HG03460 (cell line): ENCODE results near the gene NAXD.
"Not testable (repeated sequence)": the region's sequence is repeated elsewhere in the genome, so short reads cannot be mapped to it uniquely, and the experiment has no call there.

ENCODE experiments used
- ATAC-seq: cut with Tn5 transposase; IDR thresholded peaks from one replicate; pipeline ENCODE4 v1.9.1; 2021; ENCODE audit not compliant: unreplicated experiment

Gene NAXD

DNA sequence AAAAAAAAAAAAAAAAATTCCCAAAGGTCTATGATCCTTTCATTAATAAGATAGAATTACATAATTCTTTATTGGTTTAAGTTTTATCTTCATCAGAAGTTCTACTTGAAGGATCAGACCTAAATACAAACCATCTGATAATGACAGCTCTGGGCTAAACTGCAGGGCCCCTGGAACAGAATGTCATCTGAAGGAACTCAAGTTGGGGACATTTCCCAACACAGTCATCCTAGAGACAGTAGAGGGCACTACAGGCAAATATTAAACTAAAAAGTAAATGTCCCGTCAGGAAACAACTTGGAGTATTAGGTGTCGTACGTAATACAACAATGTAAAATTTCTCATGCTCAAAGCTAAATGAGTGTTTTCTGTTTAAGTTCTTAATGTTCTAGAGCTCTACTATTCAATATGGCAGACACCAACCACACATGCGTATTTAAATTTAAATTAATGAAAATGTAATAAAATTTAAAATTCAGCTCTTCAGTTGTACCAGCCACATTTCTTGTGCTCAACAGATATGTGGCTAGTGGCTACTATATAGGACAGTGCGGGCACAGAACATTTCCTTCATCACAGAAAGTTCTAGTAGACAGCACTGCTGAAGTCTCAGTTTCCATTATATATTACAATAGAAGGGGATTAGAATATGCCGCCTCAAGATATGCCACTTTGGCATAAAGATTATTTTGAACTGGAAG, 21.8 kb upstream of the NAXD start:
- ATAC-seq: peak; percentile 75

GRCh38 chr13:110597041-110597689, 18.2 kb upstream of the NAXD start:
- ATAC-seq: no peak

GRCh38 chr13:110600261-110600819, 15.0 kb upstream of the NAXD start:
- ATAC-seq: no peak

DNA sequence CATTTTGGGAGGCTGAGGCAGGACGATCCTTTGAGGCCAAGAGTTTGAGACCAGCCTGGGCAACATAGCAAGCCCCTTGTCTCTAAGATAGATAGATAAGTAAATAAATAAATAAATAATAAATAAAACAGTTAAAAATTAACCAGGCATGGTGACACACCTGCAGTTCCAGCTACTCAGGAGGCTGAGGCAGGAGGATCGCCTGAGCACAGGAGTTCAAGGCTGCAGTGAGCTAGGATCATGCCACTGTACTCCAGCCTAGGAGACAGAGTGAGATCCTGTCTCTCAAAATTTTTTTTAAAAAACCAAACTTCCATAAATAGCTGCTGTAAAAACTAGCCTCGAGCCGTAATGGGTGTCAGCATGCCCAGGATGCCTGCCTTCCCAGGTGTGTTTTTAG, 14.4 kb upstream of the NAXD start:
- no peak for ATAC-seq

- no peak for ATAC-seq
These were observed 10.2 kb upstream of the NAXD start for GRCh38 chr13:110605132-110605531.

DNA sequence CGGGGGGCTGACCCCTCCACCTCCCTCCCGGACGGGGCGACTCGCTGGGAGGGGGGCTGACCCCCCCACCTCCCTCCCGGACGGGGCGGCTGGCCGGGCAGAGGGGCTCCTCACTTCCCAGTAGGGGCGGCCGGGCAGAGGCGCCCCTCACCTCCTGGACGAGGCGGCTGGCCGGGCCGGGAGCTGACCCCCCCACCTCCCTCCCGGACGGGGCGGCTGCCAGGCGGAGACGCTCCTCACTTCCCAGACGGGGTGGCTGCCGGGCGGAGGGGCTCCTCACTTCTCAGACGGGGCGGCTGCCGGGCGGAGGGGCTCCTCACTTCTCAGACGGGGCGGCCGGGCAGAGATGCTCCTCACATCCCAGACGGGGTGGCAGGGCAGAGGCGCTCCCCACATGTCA, 9.1 kb upstream of the NAXD start:
- ATAC-seq: not testable (repeated sequence)

DNA sequence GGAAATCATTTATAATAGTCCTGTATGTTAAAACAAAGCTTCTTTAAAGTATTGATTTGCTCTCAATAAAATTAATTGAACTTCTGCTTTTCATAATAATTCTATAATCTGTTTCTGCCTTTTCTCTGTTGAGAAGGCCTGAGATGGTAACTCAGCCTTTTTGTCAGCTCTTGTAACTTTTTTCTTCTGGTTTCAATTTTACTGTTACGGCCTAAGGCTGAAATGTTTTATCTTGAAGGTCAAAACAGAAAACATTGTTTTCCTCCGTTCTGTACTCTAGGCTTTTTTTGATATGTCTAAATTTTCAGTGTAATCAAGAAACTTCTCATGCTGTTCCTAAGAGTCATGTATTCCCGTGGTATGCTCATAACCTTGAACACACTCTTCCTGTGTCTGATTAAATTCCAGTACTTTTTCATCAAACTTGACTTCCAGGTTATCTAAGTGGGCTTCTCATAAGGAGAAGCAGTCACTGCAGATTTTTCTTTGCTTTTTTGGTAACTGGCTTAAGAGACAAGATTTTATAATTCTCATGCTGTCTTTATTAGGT, 7.6 kb upstream of the NAXD start:
- no peak for ATAC-seq

GRCh38 chr13:110610955-110611595, 4.3 kb upstream of the NAXD start:
- peak; percentile 28 for ATAC-seq

GRCh38 chr13:110615005-110615321, 382 bp upstream of the NAXD start:
- ATAC-seq: no peak

DNA sequence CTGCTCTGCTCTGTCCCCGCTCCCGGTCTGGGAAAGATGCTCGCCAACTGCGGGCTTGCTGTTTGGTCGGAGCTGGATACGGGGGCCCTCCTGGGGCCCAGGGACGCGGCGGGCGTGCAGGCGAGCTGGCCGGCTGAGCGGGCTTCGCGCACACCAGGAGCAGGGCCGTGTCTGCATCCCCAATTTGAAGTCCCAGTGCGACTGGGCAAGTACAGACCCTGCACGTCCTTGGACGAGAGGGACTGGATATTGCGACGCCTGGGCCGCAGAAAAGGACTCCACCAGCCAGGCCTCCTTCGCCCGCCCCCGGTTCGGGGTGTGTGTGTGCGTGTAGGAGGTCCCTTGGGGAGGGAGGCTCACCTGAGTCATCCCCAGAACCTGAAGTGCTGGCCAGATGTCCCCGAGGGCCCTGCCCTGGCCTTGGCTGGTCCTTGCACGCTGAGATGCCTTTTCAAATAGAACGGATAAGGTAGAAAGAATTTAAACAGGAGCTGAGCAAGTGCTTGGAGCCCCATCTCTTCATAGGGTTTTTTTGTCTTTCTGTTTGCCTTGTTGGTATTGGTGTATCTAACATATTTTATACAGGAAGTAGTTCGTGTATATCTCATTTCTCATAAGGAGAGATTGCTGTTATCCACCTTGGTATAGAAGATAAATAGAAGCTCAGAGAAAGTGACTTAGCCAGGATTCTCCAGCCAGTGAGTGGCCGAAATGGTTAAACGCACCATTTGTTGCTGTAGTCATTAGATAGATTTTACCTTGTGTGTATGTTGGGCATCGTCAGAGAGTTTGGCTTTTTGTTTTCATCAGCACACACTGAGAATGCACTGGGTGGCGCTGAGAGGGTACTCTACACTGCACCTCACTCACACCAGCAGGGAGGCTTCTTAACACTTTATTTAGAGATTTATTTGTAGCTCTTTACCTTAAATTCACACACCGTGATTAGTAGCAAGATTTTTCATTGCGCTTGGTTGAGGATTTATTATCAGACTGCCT, 1.1 kb downstream of the NAXD start:
- peak; percentile 51 for ATAC-seq

DNA sequence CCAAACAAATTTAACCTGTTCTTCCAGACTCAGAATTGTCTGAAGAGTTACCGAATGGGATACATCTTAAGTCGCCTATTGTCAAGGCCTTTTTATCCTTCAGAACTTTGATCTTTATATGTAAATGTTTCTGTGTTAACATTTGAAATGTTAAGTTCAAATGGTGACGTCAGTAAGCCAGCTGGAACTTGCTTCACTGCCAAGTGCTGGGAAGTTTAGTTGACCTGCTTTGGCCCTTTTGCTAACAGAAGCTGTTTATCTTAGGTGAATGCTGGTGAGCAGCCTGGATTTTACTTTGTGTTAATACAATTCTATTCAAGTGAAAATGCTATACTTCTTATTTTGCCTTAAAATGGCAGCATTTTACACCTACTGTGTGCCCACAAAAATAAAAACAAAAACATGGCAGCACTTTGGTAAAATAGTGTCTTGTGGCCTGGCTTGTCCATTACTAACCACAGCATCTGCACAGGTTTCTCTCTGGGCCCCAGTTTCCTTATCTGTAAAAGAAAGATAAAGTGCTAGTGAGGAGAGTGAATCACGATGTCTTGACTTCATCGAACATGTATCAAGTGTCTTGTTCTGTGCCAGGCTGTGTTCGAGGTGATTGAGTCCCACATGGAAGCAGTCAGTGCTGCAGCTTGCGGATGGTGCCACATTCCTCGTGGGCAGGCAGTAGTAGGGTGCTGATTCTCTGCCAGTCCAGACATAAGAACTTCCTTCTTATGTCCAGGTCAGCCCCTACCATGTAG, 2.2 kb downstream of the NAXD start:
- no peak for ATAC-seq

DNA sequence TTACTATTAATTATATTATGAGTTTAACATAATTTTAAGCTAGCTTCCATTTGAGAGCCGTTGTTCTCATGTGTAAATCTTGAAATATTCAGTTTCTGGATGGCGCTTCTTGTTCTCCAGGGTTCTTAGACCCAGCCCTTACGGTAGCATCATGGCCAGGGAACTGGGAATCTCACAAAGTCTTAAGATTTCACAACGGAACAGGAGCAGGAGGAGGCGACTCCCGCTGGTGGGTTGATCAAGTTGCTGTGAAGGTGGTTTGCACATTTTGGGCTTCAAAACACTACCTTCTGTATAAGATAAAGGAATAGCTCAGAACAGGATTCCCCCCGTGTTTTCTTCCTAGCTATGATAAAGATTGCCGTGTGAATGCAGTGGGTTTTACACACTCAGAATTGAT, 2.8 kb downstream of the NAXD start:
- ATAC-seq: no peak

GRCh38 chr13:110618780-110619179, 3.4 kb downstream of the NAXD start:
- ATAC-seq: no peak

GRCh38 chr13:110620596-110620995, 5.3 kb downstream of the NAXD start:
- no peak for ATAC-seq

- ATAC-seq: no peak
These were observed 9.7 kb downstream of the NAXD start for GRCh38 chr13:110624766-110625756.

DNA sequence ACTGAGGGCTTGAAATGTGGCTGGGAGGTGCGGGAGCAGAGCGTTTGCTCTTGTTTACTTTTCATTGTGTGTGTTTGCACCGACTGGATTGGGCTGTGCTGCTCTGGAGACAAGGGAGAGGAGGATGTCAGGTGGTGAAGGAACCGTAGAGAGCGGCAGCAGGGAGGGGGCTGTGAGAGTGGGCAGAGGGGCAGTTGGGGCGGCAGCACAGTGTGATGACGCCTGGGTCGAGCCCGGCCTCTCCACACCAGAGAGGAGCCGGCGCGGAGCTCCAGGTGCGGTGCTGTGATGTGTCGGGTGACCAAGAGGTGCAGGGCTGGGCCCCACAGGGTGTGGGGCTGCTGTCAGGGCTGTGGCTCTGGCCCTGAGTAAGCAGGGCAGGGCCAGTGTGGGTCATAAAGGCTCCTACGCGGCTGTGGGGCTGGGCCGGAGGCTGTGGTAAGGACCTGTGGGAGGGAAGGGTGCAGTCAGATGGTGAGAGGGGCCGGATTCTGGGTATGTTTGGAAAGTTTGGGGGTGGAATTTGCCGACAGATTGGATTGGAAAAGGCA, 10.5 kb downstream of the NAXD start:
- ATAC-seq: no peak

DNA sequence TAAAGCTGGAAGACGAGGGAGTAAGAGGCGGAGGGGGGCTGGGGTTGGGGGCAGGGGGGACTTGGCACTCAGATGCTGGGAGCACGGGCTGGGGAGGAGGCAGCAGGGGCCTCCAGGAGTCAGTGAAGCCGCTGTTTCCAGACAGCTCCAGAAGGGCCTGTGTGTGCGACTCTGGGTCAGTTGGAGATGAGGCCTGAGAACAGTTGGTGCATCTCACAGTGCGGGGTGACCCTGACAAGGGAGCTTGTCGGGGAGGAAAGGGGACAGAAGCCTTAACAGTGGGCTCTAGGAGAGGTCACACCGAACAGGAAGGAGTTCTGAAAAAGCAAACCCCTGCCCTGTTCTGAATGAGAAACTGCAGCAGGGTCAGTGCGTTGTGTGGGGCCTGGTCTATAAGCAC, 11.2 kb downstream of the NAXD start:
- no peak for ATAC-seq

GRCh38 chr13:110627351-110627750, 12.0 kb downstream of the NAXD start:
- no peak for ATAC-seq
